GM19372 (cell line): ENCODE results near the gene PACSIN1.

Experiments
- ATAC-seq: cut with Tn5 transposase; IDR thresholded peaks from one replicate; pipeline ENCODE4 v1.9.1; 2021; ENCODE audit warnings: mild to moderate bottlenecking, low read depth, moderate library complexity; ENCODE audit not compliant: unreplicated experiment

Gene PACSIN1

DNA sequence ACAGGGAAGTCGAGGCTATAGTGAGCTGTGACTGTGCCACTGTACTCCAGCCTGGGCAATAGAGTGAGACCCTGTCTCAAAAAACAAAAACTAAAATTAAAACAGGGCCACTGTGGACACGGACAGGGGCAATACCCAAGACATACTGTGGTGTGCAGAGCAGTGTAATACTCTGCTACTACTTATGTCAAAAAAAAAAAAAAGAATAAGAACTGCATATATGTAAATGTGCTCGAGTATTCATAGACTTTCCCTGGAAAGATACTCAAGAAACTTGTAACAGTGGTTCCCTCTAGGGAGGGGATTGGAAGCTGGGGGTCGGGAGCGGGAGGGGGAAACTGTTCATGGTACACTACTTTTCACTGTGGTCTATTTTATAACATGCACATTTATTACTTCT lies 74.3 kb downstream of the PACSIN1 start:
- ATAC-seq: no peak

DNA sequence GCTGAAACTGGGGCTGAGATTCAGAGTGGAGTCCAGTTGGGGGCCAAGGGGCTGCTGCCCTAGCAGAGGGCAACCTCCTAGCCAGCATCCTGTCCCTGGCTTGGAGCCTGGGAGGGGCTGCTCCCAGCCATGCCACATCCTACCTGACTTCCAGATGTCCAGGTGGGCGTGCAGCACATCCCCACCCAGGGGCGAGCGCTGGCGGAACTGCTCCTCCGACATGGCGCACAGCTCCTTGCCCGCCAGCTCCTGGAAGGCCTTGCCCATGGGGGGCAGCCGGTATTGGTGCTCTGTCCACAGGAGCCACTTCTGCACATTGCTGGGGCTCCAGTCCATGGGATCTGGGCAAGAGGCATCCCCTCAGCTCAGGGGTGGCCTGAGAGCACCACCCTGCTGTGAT lies 75.0 kb downstream of the PACSIN1 start:
- no peak for ATAC-seq

DNA sequence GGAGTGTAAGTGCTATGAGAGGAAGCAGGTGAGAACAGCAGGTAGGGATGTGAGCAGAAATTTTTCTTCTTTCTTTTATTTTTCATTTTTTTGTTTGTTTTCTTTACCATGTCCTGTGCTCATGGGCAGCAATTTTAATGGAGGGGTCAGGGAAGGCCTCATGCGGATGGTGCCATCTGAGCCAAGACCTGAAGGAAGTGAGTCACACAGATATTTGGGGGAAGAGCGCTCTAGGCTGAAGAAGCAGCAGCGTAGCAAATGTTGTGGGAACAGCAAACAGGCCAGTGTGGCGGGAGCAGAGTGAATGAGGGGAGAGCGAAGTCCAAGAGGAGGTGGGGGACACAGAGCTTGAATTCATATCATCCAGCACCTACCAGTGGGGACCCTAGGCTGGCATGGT lies 77.5 kb downstream of the PACSIN1 start:
- ATAC-seq: no peak

GRCh38 chr6:34544052-34544604 lies 78.3 kb downstream of the PACSIN1 start:
- ATAC-seq: no peak

DNA sequence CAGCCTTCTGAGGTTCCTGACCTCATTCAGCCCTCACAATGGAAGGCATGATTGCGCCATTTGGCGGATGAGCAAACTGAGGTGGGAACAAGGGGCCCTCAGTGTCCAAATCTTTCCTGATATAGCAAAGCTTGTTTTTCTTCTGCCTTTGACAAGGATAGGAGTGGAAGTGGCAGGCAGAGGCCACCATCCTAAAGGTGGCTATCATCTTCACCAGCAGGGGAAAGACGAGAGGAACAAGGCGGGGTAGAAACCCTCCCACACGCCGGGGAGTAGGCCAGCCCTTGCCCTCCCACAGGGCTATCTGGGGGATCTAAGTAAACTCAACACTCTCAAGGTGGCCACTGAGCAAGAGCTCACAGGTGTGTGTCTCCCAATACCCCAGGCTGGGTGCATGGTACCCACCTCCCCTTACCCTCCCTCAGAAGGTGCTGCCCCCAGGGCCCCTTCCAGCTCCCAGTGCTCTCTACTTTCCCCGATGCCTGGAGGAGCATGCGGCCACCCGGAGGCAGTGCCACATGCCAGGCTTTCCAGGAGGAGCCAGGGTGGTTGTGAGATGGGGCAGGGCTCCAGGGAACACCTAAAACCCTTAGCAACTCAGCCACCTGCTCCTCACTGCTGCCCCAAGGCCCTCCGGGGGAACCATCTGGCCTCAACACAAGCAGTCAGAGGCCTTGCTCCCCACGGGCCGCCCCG lies 79.0 kb downstream of the PACSIN1 start:
- no peak for ATAC-seq

GRCh38 chr6:34546551-34547321 lies 80.9 kb downstream of the PACSIN1 start:
- no peak for ATAC-seq

- ATAC-seq: no peak
Measured at GRCh38 chr6:34547701-34548644, 82.1 kb downstream of the PACSIN1 start.

GRCh38 chr6:34549026-34549803 lies 83.3 kb downstream of the PACSIN1 start:
- ATAC-seq: no peak

GRCh38 chr6:34549804-34550202 lies 83.9 kb downstream of the PACSIN1 start:
- ATAC-seq: no peak

DNA sequence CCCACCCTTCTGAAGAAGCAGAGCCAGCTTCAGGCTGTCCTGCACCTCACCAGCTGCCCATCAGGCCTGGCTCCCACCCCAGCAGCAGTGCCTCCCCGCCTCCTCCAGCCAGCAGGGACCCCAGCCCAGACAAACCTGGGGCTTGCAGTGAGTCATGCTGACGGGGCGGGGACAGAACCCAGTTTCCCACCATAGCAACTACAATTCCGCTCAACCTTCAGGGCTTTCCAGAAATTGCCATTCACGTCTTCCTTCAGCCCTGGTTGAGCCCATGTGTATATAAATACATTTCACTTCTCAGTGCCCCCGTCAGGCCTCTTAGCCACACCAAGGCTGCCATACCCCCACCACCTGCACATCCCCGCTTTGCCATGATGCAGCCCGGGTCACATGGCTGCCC lies 85.8 kb downstream of the PACSIN1 start:
- ATAC-seq: no peak

DNA sequence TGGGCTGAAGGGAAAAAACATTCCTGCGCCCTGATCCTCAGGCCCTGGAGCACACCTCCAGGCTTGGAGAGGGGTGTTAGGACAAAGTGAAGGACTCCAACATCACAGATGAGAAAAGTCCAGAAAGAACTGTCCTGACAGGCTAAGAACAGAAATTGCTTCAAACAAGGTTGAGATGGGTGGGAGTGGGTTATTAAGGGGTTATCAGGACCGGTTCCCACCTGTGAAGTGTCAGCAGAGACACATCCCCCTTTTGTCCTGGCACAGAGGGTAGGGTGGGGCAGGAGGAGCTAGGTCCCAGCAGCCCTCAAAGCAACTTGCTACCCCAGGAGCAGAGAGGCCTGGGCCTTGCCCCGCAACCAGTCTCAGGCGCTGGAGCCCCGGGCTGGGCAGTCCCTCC lies 86.7 kb downstream of the PACSIN1 start:
- ATAC-seq: no peak

DNA sequence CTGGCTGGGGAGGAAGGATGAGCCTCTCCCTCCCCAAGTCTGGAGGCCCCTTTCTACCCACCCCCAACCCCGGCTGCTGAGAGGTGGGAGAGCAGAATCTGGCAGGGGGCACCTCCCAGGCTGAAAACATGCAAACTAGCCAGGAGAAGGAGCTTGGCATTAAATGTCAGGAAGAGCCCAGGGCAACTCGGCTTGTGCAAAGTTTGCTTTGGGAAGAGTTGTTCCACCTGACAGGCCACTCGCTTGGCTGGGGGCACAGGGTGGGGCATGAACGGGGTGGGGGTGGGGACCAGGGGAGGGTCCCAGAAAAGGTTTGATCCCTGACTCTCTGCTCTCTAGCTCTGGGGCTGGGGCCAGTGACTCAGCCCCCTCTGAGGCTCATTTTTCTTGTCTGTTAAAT lies 87.3 kb downstream of the PACSIN1 start:
- ATAC-seq: no peak

GRCh38 chr6:34553750-34554149 lies 87.9 kb downstream of the PACSIN1 start:
- no peak for ATAC-seq

DNA sequence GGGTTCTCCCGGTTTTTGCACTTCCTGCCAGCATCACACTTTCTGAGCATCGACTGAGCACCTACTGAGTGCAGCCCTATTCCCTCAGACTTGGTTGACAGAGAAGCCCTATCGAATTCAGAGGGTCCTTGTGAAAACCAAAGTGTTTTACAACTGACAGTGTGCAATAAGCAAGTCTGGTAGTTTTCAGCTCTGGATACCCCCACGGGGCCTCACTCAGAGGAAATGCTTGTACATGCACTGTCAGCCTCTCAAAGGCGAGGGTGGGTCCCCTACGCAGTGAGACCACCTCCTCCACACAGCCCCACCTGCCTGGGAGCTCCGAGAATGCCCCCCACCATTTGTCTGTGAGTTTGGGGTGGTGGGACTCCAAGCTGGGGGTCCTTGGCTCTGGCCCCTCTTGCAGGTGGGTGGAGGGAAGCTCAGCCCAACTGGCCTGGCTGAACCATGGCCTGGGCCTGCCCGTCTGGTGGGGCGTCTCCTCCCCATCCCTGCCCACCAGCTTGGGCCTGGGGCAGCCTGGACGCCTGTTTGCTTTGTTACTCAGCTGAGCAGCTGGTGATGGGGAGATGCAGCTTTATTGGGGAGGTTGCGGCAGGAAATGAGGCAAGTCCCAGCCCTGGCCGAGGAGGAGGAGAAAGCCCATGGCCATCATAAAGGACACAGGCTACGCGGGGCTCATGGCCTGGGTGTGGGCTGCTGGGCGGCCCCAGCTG lies 88.6 kb downstream of the PACSIN1 start:
- no peak for ATAC-seq

GRCh38 chr6:34555007-34555322 lies 89.1 kb downstream of the PACSIN1 start:
- ATAC-seq: no peak

- no peak for ATAC-seq
Measured at GRCh38 chr6:34555328-34555727, 89.5 kb downstream of the PACSIN1 start.

- no peak for ATAC-seq
Measured at GRCh38 chr6:34556031-34556471, 90.2 kb downstream of the PACSIN1 start, which contains the start of gene SPDEF. SPDEF (minus strand) TSS chr6:34556329; CDS start chr6:34544455, 11,874 bp downstream.

GRCh38 chr6:34556493-34556892 lies 90.6 kb downstream of the PACSIN1 start:
- no peak for ATAC-seq

DNA sequence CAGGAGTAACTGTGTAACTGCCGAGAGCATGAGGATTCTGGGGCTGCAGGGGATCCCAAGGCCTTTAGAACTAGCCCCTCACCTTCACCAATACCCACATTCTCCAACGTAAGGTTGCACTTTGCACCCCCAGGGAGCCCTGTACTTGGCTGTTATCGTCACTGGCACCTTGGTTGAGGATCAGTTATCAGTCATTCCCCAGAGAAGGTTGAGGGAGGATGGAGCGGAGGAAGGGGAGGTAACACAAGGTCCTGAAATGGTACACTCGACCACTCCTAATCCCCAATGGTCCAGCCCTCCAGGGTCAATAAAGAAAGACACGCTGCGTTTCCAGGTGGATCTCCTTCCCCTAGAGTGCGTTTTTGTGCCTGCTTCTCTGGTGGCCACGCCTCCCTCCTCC lies 91.4 kb downstream of the PACSIN1 start:
- no peak for ATAC-seq
